Glomerular endothelial cell (primary cell): ENCODE measurements around the gene VPS37D. TPM values are rescaled to one million over a fixed set of nuclear protein-coding genes. Genes with fewer than 3 reads are reported as not detected.
"Not testable (repeated sequence)": the region's sequence is repeated elsewhere in the genome, so short reads cannot be mapped to it uniquely, and the experiment has no call there.

Experiments
- DNase-seq: peaks from one replicate; pipeline ENCODE4 v3.0.0-alpha.2; 2011; ENCODE audit warnings: low read depth, low spot score; ENCODE audit errors: extremely low read depth
- total RNA-seq: library from RNA; depleted of rRNA; stranded (reverse); fragments of >200 nt; gene quantifications from 2 replicates; pipeline ENCODE4 v1.2.3, GENCODE V29; 2015

VPS37D gene
- total RNA-seq, 1 donor from 2014 or later, result 2.8 TPM

DNA sequence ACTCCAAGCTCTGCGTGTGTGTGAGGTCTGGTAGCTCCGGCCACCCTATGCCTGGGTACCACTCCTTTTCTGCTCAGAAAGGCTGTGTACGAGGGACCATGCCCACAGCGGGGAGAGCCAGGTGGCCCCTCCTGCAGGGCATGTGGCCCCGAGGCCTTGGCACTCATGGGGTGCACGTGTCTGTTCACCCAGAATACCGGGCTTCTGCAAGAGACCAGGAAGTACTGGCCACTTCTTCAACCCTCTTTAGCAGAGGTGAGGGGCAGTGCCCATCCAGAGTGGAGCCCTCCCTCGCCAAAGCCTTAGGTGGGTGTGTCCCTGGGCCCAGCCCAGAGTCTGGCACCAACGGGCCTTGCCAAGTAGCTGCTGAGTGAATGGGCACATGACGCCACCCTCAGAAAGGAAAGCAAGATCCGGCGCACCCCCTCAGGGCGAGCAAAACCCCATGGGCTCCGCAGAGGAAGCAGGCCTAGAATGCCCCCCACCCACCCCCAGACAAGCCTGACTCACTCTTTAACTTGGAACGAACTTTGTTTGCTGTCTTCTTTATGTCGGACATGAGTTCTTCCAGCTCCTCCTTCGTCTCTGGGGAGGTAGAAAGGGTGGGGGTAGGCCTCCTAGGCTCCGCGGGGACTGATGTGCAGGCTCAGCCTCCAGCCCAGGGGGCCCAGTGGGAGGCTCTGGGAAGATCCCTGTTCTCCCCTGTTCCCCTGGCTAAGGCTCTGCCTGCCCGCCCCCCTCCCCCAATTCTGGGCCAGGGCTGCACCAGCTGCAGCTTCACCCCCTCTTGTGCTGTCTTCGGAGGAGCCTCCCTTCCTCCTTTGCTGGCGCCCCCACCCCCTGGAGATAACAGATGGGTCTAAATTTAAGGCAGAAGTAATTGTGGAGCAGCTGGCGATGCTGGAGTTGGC, 37.3 kb downstream of the VPS37D start:
- no peak for DNase-seq

DNA sequence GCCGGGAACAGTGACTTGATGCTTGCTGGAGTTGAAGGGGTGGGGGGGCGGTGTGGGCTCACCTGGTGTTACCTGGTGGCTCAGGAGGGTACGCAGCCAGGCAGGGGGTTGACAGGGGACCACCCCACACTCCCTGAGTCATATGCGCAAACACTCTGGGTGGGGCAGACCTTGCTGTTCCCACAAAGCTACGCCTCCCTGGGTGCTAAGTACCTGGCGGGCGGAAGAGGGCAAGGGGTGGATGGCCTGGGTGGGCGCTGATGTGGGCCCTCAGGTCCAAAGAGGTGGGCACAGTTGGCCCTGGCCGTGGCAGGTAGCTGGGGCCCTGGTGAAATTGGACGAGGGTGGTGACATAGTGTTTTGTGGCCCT, 37.9 kb downstream of the VPS37D start:
- no peak for DNase-seq

DNA sequence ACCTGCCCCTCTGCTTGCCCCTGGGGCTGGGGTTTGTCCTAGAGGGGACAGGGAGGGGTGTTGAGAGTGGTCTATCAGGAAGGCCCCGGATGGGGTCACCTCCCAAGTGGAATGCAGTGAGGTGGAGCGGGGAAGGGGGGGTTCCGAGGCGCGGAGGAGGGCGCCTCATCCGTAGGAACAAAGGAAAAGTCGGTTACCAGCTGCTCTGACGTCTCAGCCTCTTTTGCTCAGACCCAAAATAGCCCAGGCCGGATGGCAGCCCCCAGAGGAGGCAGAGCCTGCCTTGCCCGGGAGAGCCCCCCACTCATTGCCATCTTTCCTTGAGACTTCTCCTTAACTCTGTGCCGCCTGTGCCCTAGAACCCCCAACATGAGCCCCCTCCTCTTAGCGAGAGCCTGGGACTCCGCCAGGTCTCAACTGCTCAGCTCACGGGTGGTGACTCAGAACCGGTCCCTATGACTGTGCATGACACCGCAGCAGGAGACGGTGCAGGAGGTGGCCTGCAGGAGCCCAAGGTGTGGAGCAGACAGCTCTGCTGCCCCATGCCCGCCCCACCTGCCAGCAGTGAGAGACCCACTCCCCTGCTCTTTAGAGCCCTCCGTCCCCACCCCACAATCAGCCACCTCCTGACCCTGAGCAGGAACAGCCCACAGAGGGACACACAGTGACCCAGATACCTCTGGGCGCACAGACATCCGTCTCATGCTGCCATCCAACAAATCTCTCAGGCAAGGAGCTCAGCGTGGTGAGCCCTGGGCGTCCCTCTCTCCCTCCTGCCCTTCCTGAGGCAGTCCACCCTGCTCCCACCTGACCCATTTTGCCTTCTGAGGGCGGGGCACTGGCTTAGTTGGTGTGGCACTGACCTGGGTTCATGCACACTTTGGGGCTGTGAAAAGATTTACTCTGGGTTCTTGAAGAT, 38.8 kb downstream of the VPS37D start:
- DNase-seq, result no peak

DNA sequence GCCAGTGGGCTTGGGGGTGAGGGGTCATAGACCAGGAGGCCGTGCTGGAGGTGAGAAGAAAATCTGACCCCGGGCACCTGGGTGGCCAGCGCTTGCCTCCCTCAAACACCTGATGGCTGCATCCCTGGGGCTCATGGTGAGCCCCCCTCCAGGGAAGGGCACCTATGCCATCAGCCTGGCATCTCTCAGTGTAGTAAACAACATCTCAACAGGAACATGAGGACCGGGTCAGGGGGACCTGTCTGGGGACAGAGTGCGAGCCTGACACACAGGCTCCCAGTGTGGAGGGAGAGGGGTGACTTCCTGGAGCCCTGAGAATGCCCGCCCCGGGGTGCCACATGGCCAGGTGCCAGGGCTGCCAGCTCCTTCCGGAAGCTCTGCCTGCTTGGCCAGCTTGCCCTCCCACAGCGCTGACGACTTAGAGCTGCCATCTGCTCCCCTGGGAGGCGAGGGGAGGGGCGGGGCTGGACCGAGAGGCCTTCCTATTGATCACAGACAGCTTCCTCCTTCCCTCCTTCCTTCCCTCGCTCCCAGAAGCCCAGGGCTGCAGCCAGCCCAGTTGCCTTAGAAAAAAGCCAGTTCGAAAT, 39.5 kb downstream of the VPS37D start:
- DNase-seq, result no peak

DNA sequence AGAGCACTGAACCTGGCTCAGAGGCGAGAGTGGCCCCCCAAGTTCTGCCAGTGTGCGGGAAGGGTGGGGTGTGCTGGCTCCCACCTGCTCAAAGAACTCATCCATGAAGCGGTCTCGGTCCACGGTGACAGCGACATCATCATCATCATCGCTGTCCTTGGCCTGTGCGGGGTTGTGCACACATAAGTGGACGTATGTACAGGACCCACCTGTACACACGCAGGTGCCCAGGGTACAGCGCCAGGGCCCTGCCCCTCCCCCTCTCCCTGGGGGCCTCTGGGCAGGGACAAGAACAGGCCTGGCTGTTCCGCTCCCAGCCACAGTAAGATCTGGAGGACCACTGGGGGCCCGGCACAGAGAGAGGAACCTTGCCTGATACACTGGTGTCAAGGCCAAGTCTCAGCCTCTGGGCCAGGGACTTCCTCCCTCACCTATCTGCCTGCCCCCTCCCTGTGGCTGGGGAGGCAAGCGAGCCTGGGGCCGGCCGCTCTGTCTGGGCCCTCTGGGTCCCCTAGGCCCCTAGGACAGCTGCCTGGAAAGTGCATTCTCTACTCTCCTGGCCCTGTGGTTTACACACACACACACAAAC, 41.4 kb downstream of the VPS37D start:
- DNase-seq, result no peak

DNA sequence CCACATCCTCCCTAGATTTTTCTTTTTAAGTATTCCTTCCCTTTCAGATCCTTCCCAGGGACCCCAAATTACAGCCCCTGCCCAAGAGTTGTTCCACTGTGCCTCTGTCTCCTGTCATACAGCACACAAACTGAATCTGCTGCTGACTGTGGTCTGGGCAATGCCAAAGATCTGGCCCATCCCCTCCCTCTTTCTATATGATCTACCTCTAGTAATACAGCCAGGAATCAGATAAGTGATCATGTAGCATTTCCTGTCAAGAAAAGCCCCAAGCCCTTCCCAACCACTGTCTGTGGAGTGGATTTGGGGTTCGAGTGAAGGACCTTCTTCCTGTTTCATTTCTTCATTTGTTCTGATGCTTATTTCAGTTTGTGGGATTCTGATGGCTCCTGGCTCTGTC, 45.1 kb downstream of the VPS37D start:
- no peak for DNase-seq

DNA sequence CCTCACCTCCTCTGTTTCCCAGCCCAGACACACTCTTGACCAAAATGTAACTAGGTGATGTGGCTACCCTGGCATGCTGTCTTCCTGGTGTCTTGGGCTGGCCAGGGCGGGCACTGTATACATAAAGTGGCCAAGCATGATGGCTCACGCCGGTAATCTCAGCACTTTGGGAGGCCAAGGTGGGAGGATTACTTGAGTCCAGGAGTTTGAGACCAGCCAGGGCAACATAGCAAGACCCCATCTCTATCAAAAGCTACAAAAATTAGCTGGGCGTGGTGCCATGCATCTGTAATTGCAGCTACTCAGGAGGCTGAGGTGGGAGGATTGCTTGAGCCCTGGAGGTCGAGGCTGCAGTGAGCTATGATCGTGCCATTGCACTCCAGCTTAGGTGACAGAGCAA, 45.7 kb downstream of the VPS37D start:
- DNase-seq, result not testable (repeated sequence)

DNA sequence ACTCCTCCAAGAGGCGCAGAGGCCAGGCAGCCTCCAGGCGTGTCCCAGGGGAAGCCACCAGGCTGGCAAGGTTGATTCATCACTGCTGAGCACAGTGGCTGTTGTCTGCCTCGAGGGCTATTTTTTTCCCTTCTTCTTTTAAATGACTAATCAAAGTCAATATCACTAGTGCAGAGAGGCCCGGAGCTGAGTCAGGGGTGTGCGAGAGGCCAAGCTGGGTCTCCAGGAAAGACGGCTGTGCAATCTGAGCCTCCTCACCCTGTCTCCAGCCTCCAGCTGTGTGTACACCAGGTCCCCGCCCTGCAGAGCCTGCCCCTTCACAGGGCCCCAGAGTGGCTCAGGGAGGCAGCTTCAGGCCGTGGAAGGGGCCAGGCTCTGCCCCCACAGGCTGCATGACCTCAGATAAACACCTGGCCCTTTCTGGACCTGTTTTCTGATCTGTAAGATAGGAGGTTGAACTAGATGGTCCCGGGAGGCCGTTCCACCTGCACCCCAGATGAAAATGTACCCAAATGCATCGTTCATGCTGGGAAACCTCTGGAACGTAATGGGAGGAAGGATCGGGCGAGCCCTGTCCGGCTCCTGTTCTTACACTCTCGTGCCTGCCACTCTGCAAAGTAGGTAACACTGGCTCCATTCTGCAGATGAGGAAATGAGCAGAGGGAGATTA, 48.2 kb downstream of the VPS37D start:
- peak; percentile 55 for DNase-seq

DNA sequence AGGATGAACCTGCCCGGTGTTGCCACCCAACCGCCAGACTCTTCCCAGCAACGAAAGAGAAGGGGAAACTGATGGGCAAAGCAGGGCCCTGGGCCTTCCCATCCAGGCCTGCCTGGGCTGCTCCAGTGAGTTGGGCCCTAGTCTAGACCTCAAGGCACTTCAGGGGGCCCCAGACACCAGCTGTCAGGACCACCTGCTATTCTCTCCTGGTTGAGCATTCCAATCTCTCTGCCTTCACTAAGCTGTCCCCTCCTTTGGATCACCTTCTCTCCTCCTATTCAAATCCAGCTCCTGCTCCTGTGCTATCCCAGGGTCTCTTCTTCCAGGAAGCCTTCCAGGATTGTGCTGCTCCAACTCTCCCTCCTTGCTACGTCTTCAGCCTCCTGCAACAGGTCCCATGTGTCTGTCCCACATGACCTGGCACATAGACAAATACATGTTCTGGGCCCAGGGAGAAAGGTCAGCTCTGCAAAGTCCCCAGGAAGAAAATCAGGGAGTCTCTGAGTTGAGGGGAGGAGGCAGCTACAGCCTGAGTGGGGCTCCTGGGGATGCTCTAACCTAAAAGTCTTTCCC, 48.8 kb downstream of the VPS37D start:
- DNase-seq, result no peak

DNA sequence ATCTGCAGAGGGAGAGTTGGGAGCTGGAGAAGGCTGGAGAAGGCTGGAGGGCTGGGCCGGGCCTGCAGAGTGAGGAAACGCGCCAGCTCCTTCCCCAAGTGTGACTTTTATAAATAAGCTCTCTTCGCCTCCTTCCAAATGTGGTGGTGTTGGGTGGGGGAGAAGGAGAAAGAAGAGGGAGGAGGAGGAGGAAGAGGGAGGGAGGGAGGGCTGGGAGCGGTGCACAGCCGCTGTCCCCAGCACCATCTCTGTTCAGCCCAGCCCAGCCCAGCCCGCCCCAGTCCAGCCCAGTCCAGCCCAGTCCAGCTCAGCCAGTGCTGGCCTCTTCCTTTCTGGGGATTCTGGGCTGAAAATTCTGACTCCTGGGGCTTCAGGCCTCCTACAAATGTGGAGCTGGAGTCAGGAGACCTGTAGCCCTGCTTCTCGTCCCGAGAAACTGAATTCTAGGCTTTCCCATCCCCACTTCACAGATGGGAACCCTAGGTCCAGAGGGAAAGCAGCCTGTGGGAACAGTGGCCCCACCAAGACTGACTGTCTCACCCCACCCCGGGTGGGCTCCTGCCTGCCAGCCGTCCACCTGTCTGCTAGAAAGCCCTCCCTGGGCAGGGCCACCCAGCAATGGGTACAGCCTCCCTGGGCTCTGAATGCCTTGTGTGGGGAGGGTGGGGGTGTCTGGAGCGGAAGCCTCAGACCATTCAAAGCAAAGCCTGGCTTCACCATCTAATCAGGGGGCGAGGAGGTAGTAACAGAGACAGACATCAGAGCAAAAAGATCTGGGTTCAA, 49.6 kb downstream of the VPS37D start:
- DNase-seq, result no peak

DNA sequence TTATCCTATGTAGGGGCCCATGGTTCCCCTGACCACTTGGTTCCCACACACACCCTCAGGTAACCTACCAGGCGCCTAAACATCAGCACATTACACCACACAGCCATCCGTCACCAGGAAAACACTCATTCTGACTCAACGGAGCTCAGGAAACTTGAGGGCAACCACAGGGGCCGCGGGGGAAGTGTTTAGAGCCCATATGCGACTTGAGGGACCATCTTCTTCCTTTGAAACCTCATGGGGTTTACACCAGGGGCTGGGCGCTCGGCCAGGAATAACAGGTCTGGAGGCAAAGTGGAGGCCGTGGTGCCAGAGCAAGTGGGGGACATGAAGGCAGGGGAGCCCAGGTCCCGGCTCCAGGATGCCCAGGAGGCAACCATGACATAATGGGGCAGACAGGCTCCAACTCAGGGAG, 50.4 kb downstream of the VPS37D start:
- peak; percentile 90 for DNase-seq

DNA sequence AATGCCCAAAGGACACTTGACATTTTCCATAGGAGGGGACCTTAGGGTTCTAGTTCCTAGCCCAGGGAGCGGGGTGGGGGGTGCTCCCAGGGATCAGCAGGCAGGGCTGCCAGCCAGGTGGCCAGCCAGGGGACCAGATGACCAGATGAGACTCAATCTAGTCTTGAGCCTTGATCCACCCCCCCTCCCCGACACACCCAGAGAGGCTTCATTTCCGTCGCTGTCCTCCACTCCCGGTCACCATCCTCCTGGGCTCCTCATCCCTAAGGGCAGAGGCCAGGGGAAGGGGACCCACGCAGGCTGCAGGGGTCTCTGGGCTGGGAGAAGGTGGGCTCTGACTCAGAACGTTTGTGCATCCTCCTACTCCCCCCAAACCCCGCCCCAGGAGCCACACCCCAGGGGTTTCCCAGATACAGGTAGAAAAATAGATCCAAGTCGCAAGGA, 50.8 kb downstream of the VPS37D start:
- DNase-seq, result no peak

DNA sequence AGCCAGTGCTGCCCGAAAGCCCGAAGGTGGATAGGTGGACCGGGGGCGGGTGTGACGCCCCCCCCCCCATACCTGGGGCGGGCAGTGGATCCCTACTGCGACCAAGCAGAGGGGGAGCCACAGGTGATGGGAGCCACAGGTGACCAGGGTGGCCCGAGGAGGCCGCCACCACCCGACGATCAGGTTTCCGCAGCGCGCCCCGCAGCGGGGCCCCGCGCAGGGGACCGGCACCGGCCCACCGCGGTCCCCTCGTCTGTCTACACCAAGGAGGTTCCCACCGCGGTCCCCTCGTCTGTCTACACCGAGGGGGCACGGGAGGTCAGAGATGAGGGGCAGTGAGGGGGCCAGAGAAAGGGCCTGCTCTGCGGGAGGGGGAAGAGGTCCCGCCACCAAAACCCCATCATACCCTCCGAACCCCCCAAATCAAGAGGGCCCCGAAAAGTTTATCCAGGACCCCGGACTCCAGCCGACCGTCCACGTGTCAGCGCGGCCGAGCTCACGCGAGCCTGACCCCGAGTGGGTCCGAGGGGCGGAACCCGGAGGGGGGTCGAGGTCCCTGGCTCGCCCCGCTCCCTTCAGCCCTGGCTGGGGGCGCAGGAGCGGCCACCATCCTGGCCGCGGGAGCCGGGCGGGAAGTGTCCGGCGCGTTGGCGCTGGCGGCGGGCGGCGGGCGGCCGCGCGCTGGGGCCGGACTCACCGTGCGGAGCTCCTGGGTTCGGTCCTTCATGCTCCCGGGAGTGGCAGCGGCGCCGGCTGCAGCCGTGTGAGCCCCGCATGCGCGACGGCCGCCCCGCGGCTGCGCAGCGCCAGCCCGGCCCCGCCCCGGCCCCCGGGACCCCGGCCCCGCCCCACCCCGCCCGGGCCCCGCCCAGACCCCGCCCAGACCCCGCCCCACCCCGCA, 51.5 kb downstream of the VPS37D start, which contains the start of gene STX1A:
Gene STX1A, minus strand, starts transcription at position 765 of the 901 bp plus-strand sequence. Its CDS starts 38 bp downstream, at position 727.
- no peak for DNase-seq

DNA sequence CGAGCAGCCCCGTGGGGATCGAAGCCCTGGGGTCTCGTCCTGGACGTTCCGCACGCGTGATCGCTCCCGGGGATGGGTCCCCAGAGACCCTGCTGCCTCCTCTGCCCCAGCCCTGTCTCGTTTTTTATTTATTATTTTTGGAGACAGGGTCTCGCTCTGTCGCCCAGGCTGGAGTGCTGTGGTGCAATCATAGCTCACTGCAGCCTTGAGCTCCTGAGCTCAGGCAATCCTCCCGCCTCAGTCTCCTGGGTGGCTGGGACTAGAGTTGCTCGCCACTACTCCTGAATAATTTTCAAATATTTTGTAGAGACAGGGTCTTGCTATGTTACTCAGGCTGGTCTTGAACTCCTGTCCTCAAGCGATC, 52.2 kb downstream of the VPS37D start:
- no peak for DNase-seq

DNA sequence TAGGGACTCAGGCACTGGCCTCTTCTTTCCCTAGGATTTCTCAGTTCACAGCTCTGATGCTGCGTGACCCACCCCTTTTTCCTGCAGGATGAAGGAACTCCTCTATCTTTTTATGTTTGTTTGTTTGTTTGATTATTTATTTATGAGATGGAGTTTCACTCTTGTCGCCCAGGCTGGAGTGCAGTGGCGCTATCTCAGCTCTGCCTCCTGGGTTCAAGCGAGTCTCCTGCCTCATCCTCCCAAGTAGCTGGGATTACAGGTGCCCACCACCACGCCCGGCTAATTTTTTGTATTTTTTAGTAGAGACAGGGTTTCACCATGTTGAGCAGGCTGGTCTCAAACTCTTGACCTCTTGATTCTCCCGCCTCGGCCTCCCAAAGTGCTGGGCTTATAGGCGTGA, 52.8 kb downstream of the VPS37D start:
- not testable (repeated sequence) for DNase-seq

DNA sequence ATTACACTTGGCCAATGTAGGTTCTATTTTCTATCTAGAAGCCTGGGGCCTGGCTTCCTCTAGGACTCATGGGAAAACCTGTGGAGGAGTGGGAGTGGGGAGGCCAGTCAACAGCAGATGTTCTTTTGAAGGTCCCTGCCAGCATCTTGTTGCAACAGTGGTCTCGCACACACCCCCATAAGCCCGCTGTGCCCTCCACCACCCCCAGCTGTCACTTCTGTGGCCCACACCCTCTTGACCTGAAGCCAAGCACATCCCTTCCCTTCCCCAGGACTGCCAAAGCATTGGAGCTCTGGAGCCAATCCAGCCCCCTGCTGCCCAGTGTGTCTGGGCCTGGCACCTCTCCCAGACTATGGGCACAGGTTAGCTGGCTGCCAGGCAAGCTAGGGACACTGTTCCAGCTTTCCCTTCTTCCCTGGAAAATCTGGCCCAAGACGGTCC, 53.8 kb downstream of the VPS37D start:
- DNase-seq, result no peak
